Measurements from ENCODE around the gene TECPR2.

GRCh38 chr14:102491366-102491765 lies 128.6 kb downstream of the TECPR2 start:
- TF ChIP-seq, protein P1, sequence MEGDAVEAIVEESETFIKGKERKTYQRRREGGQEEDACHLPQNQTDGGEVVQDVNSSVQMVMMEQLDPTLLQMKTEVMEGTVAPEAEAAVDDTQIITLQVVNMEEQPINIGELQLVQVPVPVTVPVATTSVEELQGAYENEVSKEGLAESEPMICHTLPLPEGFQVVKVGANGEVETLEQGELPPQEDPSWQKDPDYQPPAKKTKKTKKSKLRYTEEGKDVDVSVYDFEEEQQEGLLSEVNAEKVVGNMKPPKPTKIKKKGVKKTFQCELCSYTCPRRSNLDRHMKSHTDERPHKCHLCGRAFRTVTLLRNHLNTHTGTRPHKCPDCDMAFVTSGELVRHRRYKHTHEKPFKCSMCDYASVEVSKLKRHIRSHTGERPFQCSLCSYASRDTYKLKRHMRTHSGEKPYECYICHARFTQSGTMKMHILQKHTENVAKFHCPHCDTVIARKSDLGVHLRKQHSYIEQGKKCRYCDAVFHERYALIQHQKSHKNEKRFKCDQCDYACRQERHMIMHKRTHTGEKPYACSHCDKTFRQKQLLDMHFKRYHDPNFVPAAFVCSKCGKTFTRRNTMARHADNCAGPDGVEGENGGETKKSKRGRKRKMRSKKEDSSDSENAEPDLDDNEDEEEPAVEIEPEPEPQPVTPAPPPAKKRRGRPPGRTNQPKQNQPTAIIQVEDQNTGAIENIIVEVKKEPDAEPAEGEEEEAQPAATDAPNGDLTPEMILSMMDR (IDR thresholded peaks at IDR 0.05 in 8 of 11, conservative IDR thresholded peaks at IDR 0.05 in 3 of 11) = no peak
- no peak for TF ChIP-seq POLR2A (IDR thresholded peaks at IDR 0.05)
- no peak for TF ChIP-seq POLR2AphosphoS5 (IDR thresholded peaks at IDR 0.05)

Measured in spleen (tissue), 7 donors.